H1 (cell line): Measurements from ENCODE around the gene KRTAP12-3. TPM values are rescaled to one million over a fixed set of nuclear protein-coding genes. Genes with fewer than 3 reads are reported as not detected.

Experiments
- CTCF ChIA-PET: fragments of 300-600 bp; sonication (Branson Sonifier 250); formaldehyde crosslinking; loops from one replicate; lab custom pipeline; 2021; ENCODE audit not compliant: partially characterized antibody; lab: Charles Lee
- POLR2A ChIA-PET: fragments of 300-600 bp; sonication (Branson Sonifier 250); formaldehyde crosslinking; loops from one replicate; lab custom pipeline; 2021; ENCODE audit warnings: inconsistent platforms; ENCODE audit not compliant: partially characterized antibody; lab: Charles Lee
- DNase-seq, 2 experiments: peaks; one replicate each; pipeline versions ENCODE4 v3.0.0 to v3.0.0-alpha.2; 2010 to 2022; ENCODE audit warnings: low spot score in 2 of 2, low read depth in 1 of 2, mixed read lengths in 1 of 2
- FAIRE-seq: peaks from 2 replicates; lab custom pipeline; 2011; peaks lifted over from hg19 to GRCh38; lab: Jason Lieb, UNC
- H2AFZ ChIP-seq: 2 replicates; pipeline ENCODE4 v1.8.1; 2012; ENCODE audit warnings: low read length, inconsistent platforms
- H2AK5ac ChIP-seq: 2 replicates; pipeline ENCODE4 v1.6.1; 2013; ENCODE audit warnings: low read depth, low read length
- H2BK120ac ChIP-seq: replicated peaks from 2 replicates; pipeline ENCODE3; 2013; ENCODE audit warnings: low read depth, low read length, inconsistent platforms
- H2BK12ac ChIP-seq: 2 replicates; pipeline ENCODE4 v1.6.1; 2013; ENCODE audit warnings: low read depth, low read length
- H2BK15ac ChIP-seq: 2 replicates; pipeline ENCODE4 v1.6.1; 2013; ENCODE audit warnings: low read length
- H2BK20ac ChIP-seq: 2 replicates; pipeline ENCODE4 v1.6.1; 2013; ENCODE audit warnings: low read length
- H2BK5ac ChIP-seq: 2 replicates; pipeline ENCODE4 v1.6.1; 2013; ENCODE audit warnings: low read depth, low read length
- H3K14ac ChIP-seq: 2 replicates; pipeline ENCODE4 v1.6.1; 2013; ENCODE audit warnings: inconsistent platforms; ENCODE audit not compliant: insufficient read length
- H3K18ac ChIP-seq: 2 replicates; pipeline ENCODE4 v1.6.1; 2013; ENCODE audit warnings: low read length; ENCODE audit errors: extremely low read depth
- H3K23ac ChIP-seq: 2 replicates; pipeline ENCODE4 v1.6.1; 2013; ENCODE audit warnings: inconsistent platforms; ENCODE audit not compliant: insufficient read length
- H3K23me2 ChIP-seq: 2 replicates; pipeline ENCODE4 v1.6.1; 2013; ENCODE audit warnings: low read depth, low read length
- H3K27ac ChIP-seq: 2 replicates; pipeline ENCODE4 v1.6.1; 2011; ENCODE audit warnings: low read depth, low read length, inconsistent platforms
- H3K27me3 ChIP-seq, 4 experiments: replicated peaks in 1 of 4; 1 replicate in 1 of 4; 2 replicates in 3 of 4; pipeline versions ENCODE4 v1.6.1 to v1.8.1; 2011 to 2013; ENCODE audit warnings: low read length in 3 of 4, mild to moderate bottlenecking in 3 of 4, inconsistent platforms in 2 of 4, mixed read lengths in 2 of 4, moderate library complexity in 1 of 4; ENCODE audit not compliant: control insufficient read depth in 3 of 4, insufficient read depth in 3 of 4; ENCODE audit errors: extremely low read depth in 1 of 4
- H3K36me3 ChIP-seq, 4 experiments: 2 replicates each; pipeline versions ENCODE4 v1.6.1 to v1.8.1; 2011 to 2013; ENCODE audit warnings: mild to moderate bottlenecking in 4 of 4, low read length in 3 of 4, moderate library complexity in 2 of 4, control low read depth in 1 of 4, inconsistent platforms in 1 of 4; ENCODE audit not compliant: insufficient read depth in 4 of 4, control insufficient read depth in 2 of 4
- H3K4ac ChIP-seq: replicated peaks from 2 replicates; pipeline ENCODE3; 2013; ENCODE audit warnings: low read length, low read depth, mixed read lengths, inconsistent platforms; ENCODE audit not compliant: insufficient read length
- H3K4me1 ChIP-seq, 4 experiments: replicated peaks in 1 of 4; 1 replicate in 1 of 4; 2 replicates in 3 of 4; pipeline versions ENCODE4 v1.6.1 to v1.8.1; 2011 to 2013; ENCODE audit warnings: low read length in 3 of 4, inconsistent platforms in 2 of 4, mixed read lengths in 1 of 4; ENCODE audit not compliant: insufficient read depth in 4 of 4, control insufficient read depth in 3 of 4
- H3K4me2 ChIP-seq, 2 experiments: 2 replicates each; pipeline versions ENCODE4 v1.6.1 to v1.8.1; 2011 to 2013; ENCODE audit warnings: low read depth in 2 of 2, low read length in 2 of 2, control low read depth in 1 of 2, inconsistent platforms in 1 of 2, mild to moderate bottlenecking in 1 of 2; ENCODE audit not compliant: insufficient read depth in 1 of 2
- H3K4me3 ChIP-seq, 4 experiments: fragments of 200-600, 300-600 bp in 1 of 4; sonication (generic), shearing (Covaris generic), sonication (Bioruptor Twin) in 1 of 4; 2 replicates each; pipeline versions ENCODE4 v1.5.1 to v1.8.1; 2011 to 2016; ENCODE audit warnings: low read length in 4 of 4, low read depth in 3 of 4, control low read depth in 2 of 4, inconsistent platforms in 2 of 4, mild to moderate bottlenecking in 2 of 4, mixed read lengths in 1 of 4, moderate library complexity in 1 of 4; ENCODE audit not compliant: insufficient read depth in 2 of 4; ENCODE audit errors: extremely low read depth in 1 of 4
- H3K56ac ChIP-seq: replicated peaks from 2 replicates; pipeline ENCODE3; 2013; ENCODE audit warnings: low read depth, mild to moderate bottlenecking, mixed read lengths, low read length, inconsistent platforms; ENCODE audit not compliant: insufficient read length
- H3K79me1 ChIP-seq: 2 replicates; pipeline ENCODE4 v1.6.1; 2013; ENCODE audit warnings: low read depth, low read length, control low read depth
- H3K79me2 ChIP-seq, 2 experiments: 2 replicates each; pipeline versions ENCODE4 v1.6.1 to v1.8.1; 2012 to 2013; ENCODE audit warnings: low read length in 2 of 2, mild to moderate bottlenecking in 2 of 2, inconsistent platforms in 1 of 2; ENCODE audit not compliant: insufficient read depth in 2 of 2, control insufficient read depth in 1 of 2
- H3K9ac ChIP-seq, 4 experiments: replicated peaks in 1 of 4; 1 replicate in 1 of 4; 2 replicates in 3 of 4; pipeline versions ENCODE4 v1.6.1 to v1.8.1; 2011 to 2013; ENCODE audit warnings: low read depth in 3 of 4, low read length in 3 of 4, control low read depth in 2 of 4, mild to moderate bottlenecking in 2 of 4, moderate library complexity in 2 of 4, inconsistent platforms in 1 of 4; ENCODE audit errors: extremely low read depth in 1 of 4
- H3K9me3 ChIP-seq, 2 experiments: 2 replicates each; pipeline versions ENCODE4 v1.6.1 to v1.8.1; 2012 to 2013; ENCODE audit warnings: mild to moderate bottlenecking in 2 of 2, moderate library complexity in 2 of 2, control low read depth in 1 of 2, inconsistent platforms in 1 of 2, low read depth in 1 of 2, low read length in 1 of 2, mixed read lengths in 1 of 2; ENCODE audit not compliant: insufficient read depth in 2 of 2
- H4K20me1 ChIP-seq, 2 experiments: replicated peaks in 1 of 2; 2 replicates each; pipeline versions ENCODE3 to v1.8.1; 2011 to 2013; ENCODE audit warnings: inconsistent platforms in 2 of 2, low read length in 2 of 2, mild to moderate bottlenecking in 1 of 2; ENCODE audit not compliant: insufficient read depth in 2 of 2, control insufficient read depth in 1 of 2
- H4K5ac ChIP-seq: 2 replicates; pipeline ENCODE4 v1.6.1; 2013; ENCODE audit warnings: low read length, low read depth, mixed read lengths, inconsistent platforms; ENCODE audit not compliant: insufficient read length
- H4K8ac ChIP-seq: 2 replicates; pipeline ENCODE4 v1.8.0; 2013; ENCODE audit warnings: mild to moderate bottlenecking, moderate library complexity, low read length, inconsistent platforms; ENCODE audit not compliant: insufficient read depth; ENCODE audit errors: extremely low read depth
- H4K91ac ChIP-seq: replicated peaks from 2 replicates; pipeline ENCODE3; 2013; ENCODE audit warnings: low read length, mixed read lengths, inconsistent platforms; ENCODE audit not compliant: insufficient read length
- ATF3 ChIP-seq: IDR thresholded peaks from 2 replicates; pipeline ENCODE4 v1.6.1; 2011; ENCODE audit warnings: low read depth, mild to moderate bottlenecking, low read length; ENCODE audit not compliant: insufficient read depth
- BACH1 ChIP-seq: IDR thresholded peaks from 2 replicates; pipeline ENCODE4 v1.6.1; 2012; ENCODE audit warnings: low read length, improper control_type of control experiment
- CEBPB ChIP-seq: IDR thresholded peaks from 2 replicates; pipeline ENCODE4 v1.6.1; 2012; ENCODE audit warnings: low read depth, low read length
- CTBP2 ChIP-seq: IDR thresholded peaks from 2 replicates; pipeline ENCODE4 v1.7.0; 2011; ENCODE audit warnings: borderline replicate concordance, mild to moderate bottlenecking, moderate library complexity, mixed read lengths, low read length; ENCODE audit not compliant: insufficient read depth, insufficient read length
- EGR1 ChIP-seq: IDR thresholded peaks from 2 replicates; pipeline ENCODE4 v1.6.1; 2011; ENCODE audit warnings: low read depth, low read length, borderline replicate concordance
- FOSL1 ChIP-seq: IDR thresholded peaks from 2 replicates; pipeline ENCODE4 v1.6.1; 2011; ENCODE audit warnings: mild to moderate bottlenecking, low read depth, low read length, moderate library complexity; ENCODE audit not compliant: insufficient read depth
- JUN ChIP-seq: IDR thresholded peaks from 2 replicates; pipeline ENCODE4 v1.6.1; 2011; ENCODE audit warnings: low read depth, mild to moderate bottlenecking, improper control_type of control experiment, low read length
- NRF1 ChIP-seq: IDR thresholded peaks from 2 replicates; pipeline ENCODE4 v1.6.1; 2011; ENCODE audit warnings: mild to moderate bottlenecking, low read depth, low read length, improper control_type of control experiment
- PHF8 ChIP-seq: fragments of 200-600 bp; sonication (generic); conservative IDR thresholded peaks from 2 replicates; pipeline ENCODE4 v1.7.1; 2012; ENCODE audit warnings: low read depth, mild to moderate bottlenecking, inconsistent platforms, low read length, moderate library complexity
- POLR2A ChIP-seq, 2 experiments: IDR thresholded peaks; 1 replicate in 1 of 2; 2 replicates in 1 of 2; pipeline ENCODE4 v1.6.1; 2011; ENCODE audit warnings: low read depth in 2 of 2, low read length in 2 of 2, mild to moderate bottlenecking in 2 of 2; ENCODE audit errors: control extremely low read depth in 1 of 2
- SIN3A ChIP-seq, 2 experiments: IDR thresholded peaks in 1 of 2; conservative IDR thresholded peaks in 1 of 2; 2 replicates each; pipeline ENCODE4 v1.6.1; 2011 to 2012; ENCODE audit warnings: low read length in 2 of 2, improper control_type of control experiment in 1 of 2, low read depth in 1 of 2, mild to moderate bottlenecking in 1 of 2
- SIX5 ChIP-seq: IDR thresholded peaks from 2 replicates; pipeline ENCODE4 v1.6.1; 2011; ENCODE audit warnings: mild to moderate bottlenecking, low read depth, low read length
- SP4 ChIP-seq: IDR thresholded peaks from 2 replicates; pipeline ENCODE4 v1.6.1; 2012; ENCODE audit warnings: low read length, inconsistent platforms
- SUZ12 ChIP-seq: fragments of 200-600 bp; sonication (generic); IDR thresholded peaks from 2 replicates; pipeline ENCODE4 v1.6.1; 2012; ENCODE audit warnings: mild to moderate bottlenecking, inconsistent platforms, low read length, moderate library complexity, mixed read lengths
- TBP ChIP-seq: IDR thresholded peaks from 2 replicates; pipeline ENCODE4 v1.6.1; 2011; ENCODE audit warnings: low read depth, low read length, improper control_type of control experiment
- WGBS, 2 experiments: shearing (Covaris generic) in 1 of 2; methylation state at CpG; one replicate each; pipeline versions ENCODE4 v1.1.6 to v1.1.7; 2013 to 2015; ENCODE audit warnings: low lambda C conversion rate in 2 of 2, mixed read lengths in 2 of 2, inconsistent platforms in 1 of 2, low coverage in 1 of 2, missing lambda C conversion rate in 1 of 2; ENCODE audit not compliant: insufficient replicate concordance in 2 of 2, insufficient coverage in 1 of 2, insufficient read length in 1 of 2; ENCODE audit errors: extremely low coverage in 1 of 2, missing lambda C conversion rate in 1 of 2; 5-methylcytosine and 5-hydroxymethylcytosine counted together
- polyA plus RNA-seq, 7 experiments: library from polyadenylated mRNA; depleted of rRNA in 3 of 7; stranded (reverse) in 5 of 7; unstranded in 2 of 7; fragments of >200 nt in 5 of 7; fragments of 200-250 nt in 2 of 7; gene quantifications; 1 replicate in 5 of 7; 2 replicates in 1 of 7; 4 replicates in 1 of 7; pipeline versions ENCODE4 v1.2.1 to v1.2.3, GENCODE V29; 2011 to 2013; ENCODE audit warnings: missing spikeins in 2 of 7, mixed read lengths in 2 of 7
- total RNA-seq: library from RNA; stranded (reverse); fragmentation: NEBNext Ultra II Directional; extraction: Animal tissue kit (Norgen Biotek cat#: 25700); gene quantifications from 2 replicates; pipeline ENCODE4 v1.2.1, GENCODE V29; 2021

Gene KRTAP12-3
- total and polyA plus RNA-seq, 2 of the 8 experiments (the other 6 are each of a cell fraction or from before 2014, with no cell fraction given): not detected

DNA sequence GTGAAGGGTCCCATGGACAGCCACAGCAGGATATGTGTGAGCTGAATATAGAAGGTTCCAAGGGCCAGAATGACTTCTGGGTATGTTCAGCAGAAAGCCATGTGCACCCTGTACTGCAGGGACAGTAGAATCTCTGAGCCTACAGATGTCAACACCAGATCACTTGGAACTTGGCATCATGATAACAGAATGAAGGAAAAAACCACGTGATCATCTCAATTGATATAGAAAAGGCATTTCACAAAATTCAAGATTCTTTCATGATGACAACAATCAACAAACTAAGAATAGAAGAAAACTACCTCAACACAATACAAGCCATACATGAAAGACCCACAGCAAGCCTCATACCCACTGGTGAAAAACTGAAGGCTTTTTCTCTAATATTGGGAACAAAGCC lies 9.9 kb downstream of the KRTAP12-3 start:
- H4K20me1 ChIP-seq: no peaks in the 10 kb centered on the region
- H2AK5ac ChIP-seq: no peak overlapping the region
- H3K23me2 ChIP-seq: no peaks in the 10 kb centered on the region
- no peak overlapping the region for H4K5ac ChIP-seq
- H3K36me3 ChIP-seq: no peaks in the 10 kb centered on the region
- no peak overlapping the region for H2BK20ac ChIP-seq
- no peak overlapping the region for H3K4me3 ChIP-seq
- no peak overlapping the region for H3K27ac ChIP-seq
- H2BK5ac ChIP-seq: no peak overlapping the region
- DNase-seq: no peak
- H3K23ac ChIP-seq: no peak overlapping the region
- no peak overlapping the region for H4K8ac ChIP-seq
- no peak overlapping the region for H2BK120ac ChIP-seq
- H2BK12ac ChIP-seq: no peak overlapping the region
- H3K27me3 ChIP-seq: no peaks in the 10 kb centered on the region
- no peak overlapping the region for H3K14ac ChIP-seq
- CTCF ChIA-PET: interaction anchor here (0.7 kb wide), 2 partner anchors 49 to 220 kb away, joined by 3 read pairs; no protein-coding TSS in a partner anchor
- POLR2A ChIA-PET: no interaction called here
- no peak for FAIRE-seq
- H3K9me3 ChIP-seq: peaks cover 19 to 24% of the 10 kb centered on the region in 2 experiments
- H3K56ac ChIP-seq: no peak overlapping the region
- H3K79me2 ChIP-seq: no peaks in the 10 kb centered on the region; a peak in 1 of 4 replicates
- H3K4ac ChIP-seq: no peak overlapping the region
- no peak overlapping the region for H3K9ac ChIP-seq
- no peaks in the 10 kb centered on the region for H3K79me1 ChIP-seq
- H3K4me2 ChIP-seq: no peak overlapping the region
- no peak overlapping the region for H2AFZ ChIP-seq
- H4K91ac ChIP-seq: no peak overlapping the region
- H2BK15ac ChIP-seq: no peak overlapping the region
- H3K4me1 ChIP-seq: no peaks in the 10 kb centered on the region
- 86% methylated on average over 1 of the region's 1 CpG; no CpG with 5 or more reads in 1 of the 2 experiments for WGBS, 2 experiments
- no peak overlapping the region for H3K18ac ChIP-seq
- TF ChIP-seq NRF1 (no peak), SUZ12 (no peak), ATF3 (no peak), SIX5 (no peak), JUN (no peak), TBP (no peak), CTBP2 (no peak), SIN3A (conservative IDR thresholded peaks at IDR 0.05 in 1 of 2, IDR thresholded peaks at IDR 0.05 in 1 of 2; ENCODE audit: low read depth in 1 of 2, low read length in 2 of 2) (no peak), SP4 (no peak), BACH1 (no peak), EGR1 (no peak), POLR2A (IDR thresholded peaks at IDR 0.05; ENCODE audit: control extremely low read depth in 1 of 2, low read depth in 2 of 2, low read length in 2 of 2) (no peak), PHF8 (no peak), FOSL1 (no peak), CEBPB (no peak)
